SK-N-SH treated with all-trans-retinoic acid at 6 μM for 48 hours (cell line): ENCODE data around the gene KCNJ16.

Experiments
- CREB5 ChIP-seq: fragments of 250-450 bp; sonication (Bioruptor Pico); IDR thresholded peaks from 2 replicates; pipeline ENCODE4 v1.5.1; 2020; ENCODE audit warnings: low read depth, mild to moderate bottlenecking, moderate library complexity
- OSR1 ChIP-seq: fragments of 250-450 bp; sonication (Bioruptor Pico); IDR thresholded peaks from 2 replicates; pipeline ENCODE4 v1.8.0; 2022; ENCODE audit warnings: moderate library complexity, mild to moderate bottlenecking, inconsistent platforms

- TF ChIP-seq OSR1 (CRISPR knock-in tag) (no peak), CREB5 (no peak)
Observed at GRCh38 chr17:70116919-70117318, 41.9 kb downstream of the KCNJ16 start.
